ENCODE measurements around the gene POGLUT3.
A peak's percentile ranks its signal among the peaks of the same experiment; 100 is the strongest.

Gene POGLUT3

DNA sequence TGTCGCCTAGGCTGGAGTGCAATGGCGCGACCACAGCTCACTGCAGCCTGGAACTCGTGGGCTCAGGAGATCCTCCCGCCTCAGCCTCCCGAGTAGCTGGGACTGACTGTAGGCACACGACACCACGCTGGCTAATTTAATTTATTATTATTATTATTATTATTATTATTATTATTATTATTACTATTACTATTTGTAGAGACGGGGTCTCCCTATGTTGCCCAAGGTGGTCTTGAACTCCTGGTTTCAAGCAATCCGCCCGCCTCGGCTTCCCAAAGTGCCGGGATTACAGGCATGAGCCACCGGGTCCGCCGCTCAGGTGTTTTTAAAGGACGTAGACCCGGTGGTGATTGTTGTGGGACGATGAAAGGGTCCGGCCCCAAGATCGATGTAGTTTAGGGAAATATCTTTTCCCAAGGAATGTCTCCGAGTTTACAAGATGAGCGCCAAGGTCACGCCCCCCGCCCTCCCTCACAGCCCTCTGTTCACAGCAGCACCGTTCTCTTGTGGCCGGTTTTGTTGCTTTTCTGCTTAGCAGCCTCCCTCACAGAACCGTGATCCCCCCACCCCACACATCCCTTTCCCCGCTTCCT, 728 bp upstream of the POGLUT3 start:
- no peak for DNase-seq

DNA sequence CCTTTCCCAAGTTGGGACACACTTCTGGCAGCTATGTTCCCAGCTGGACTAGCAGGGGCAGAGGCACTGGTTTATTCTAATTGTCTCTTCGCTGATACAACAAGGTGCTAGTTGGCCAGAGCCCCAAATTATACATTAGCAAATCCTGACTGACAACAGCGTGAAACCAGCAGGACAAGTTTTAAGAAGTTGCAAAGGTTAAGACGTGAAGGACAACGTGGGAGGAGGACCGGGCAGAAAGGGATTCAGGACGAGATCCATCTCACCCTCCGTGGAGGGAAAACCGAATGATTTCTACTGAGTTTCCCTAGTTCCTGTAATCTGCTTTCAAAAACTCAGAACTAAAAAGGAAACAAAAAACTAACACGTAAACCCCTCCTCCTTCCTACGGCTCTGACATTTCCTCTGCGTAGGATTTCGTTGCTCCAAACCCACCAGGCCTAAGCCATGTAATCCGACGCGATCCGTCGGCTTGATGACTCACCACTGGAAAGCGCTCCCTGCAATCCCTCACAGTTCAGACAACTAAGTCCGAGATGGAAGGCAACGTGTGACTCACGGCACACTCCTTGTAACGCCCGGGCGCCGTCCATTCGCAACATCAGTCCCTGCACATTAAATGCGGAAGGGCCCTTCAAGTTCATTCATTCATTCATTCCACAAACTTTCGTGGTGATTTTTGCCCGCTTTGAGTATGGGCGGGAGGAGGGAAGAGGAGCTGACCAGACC, 703 bp downstream of the POGLUT3 start:
- DNase-seq, result peak; percentile 96 to 100 (median 99)

DNA sequence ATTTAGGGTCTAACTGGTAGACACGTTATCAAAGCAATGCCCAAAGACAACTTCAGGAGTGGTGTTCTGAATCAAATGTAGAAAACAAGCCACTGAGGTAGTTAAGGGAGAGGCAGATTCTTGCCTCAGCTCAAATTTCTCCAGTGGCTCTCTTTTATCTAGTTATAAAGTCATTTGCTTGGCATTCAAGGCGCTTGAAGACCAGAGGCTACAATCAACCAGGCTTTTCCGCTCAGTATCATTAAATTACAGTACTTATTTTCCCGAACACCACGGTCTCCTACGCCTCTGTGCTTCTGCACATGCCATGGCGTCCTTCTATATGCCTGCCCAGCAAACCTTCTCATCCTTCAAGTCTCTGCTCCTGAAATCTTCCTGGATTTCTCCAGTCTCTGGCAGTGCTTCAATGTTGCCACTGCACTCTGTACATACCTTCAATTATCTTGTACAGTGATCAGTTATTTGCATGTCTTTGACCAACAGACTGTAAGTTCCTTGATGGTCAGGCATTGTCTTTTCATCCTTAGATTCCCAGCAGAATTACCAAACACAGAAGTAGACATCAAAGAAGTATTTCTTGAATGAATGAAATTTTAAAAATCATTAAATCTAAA, 1.4 kb downstream of the POGLUT3 start:
- DNase-seq, result peak in 2 of 3 donors; percentile 11 to 26

DNA sequence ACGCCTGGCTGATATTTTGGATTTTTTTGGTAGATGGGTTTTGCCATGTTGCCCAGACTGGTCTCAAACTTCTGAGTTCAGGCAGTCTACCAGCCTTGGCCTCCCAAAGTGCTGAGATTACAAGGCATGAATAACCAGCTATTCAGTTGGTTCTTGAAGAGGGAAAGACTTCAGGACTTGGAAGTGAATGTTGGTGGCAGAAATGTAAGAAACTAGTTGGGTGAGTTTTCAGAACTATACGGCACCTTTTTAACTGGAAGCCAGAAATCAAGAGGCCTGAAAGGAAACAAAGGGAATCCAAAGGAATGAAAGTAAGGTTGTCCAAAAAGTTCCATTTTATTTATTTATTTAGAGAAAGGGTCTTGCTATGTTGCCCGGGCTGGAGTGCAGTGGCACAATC, 2.9 kb downstream of the POGLUT3 start:
- DNase-seq, result no peak

DNA sequence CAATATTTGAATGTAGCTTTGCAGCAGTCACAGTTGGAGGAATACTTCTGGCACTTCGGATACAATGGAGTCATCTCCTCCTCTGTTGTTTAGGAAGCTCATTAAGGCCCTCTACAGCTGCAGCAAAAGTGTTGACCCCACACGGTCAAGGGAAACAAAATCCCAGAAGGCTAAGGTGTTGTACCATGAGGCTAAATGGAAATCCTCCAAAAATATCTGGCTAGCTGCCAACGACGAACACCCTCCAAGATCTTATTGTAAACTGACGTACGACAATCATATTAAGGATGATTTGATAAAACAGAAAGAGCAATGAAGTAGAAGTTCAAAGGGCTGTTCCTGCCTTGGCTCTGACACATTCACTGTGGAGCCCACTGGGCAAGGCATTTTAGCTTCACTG, 4.0 kb downstream of the POGLUT3 start:
- DNase-seq, result no peak

DNA sequence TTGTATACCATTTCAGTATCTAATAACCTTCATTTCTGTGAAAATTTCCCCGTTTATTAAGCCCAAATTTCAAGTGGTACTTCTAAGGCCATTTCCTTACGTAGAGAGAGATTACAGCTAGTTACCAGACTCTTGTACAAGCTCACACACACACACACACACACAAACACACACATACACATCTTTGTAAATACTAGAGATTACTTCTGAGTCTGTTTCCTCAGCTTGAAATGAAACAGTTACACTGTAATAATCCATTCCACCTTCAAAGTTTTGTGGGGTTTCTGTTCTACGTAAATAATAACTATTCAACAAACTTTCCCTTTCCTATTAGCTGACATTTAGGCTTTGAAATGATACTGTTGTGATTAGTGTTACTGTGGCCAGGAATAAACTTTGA, 6.2 kb downstream of the POGLUT3 start:
- DNase-seq, result no peak

DNA sequence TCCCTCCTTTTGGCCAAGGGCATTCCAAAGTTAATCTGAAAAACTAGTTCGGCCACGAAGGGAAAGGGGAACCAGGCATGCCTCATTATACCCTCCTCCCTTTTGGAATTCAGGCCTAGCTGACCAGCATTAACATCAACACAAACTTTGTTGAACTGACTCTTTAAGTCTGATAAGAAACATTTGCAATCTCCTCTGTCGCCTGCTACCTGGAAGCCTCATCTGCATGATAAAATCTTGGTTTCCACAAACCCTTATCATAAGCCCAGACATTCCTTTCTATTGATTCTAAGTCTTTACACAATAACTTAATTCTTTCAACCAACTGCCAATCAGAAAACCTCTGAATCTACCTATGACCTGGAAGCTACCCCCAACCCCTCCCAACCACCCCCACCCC, 11.4 kb downstream of the POGLUT3 start:
- DNase-seq, result no peak

DNA sequence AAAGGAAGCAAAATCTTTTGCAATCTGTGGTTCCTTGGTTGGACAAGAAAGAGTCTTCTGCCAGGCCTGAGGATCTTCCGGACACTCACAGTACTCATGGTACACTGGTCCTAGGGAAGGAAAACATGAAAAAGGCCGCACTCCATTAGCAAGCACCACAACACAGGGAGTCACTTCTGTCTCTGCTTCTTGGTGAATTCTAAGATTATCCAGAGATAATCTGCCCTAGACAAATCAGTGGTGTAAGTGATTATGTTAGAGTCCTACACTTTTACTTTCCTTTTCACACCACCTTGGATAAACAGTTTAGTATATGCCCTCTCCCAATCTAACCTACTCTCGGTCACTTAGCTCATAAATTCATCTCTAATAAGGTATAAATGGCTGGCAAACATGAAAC, 11.9 kb downstream of the POGLUT3 start:
- DNase-seq, result no peak

DNA sequence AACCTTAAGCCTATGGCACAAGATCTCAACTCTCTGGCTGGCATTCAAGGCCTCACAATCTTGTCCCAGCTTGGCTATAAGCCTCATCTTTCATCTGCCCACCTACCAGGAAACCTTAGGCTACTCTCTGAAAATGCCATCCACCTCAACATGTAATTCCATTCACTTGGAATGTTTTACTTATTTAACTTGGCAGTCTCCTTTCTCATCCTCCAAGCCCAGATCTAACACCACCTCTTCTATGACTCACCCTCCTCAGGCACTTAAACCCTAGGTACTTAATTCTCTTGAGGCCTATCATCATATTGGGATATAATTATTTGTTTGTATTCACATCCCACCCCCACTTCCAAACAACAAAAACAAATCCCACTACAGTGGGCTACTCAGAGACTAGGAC, 15.0 kb downstream of the POGLUT3 start:
- DNase-seq, result no peak

DNA sequence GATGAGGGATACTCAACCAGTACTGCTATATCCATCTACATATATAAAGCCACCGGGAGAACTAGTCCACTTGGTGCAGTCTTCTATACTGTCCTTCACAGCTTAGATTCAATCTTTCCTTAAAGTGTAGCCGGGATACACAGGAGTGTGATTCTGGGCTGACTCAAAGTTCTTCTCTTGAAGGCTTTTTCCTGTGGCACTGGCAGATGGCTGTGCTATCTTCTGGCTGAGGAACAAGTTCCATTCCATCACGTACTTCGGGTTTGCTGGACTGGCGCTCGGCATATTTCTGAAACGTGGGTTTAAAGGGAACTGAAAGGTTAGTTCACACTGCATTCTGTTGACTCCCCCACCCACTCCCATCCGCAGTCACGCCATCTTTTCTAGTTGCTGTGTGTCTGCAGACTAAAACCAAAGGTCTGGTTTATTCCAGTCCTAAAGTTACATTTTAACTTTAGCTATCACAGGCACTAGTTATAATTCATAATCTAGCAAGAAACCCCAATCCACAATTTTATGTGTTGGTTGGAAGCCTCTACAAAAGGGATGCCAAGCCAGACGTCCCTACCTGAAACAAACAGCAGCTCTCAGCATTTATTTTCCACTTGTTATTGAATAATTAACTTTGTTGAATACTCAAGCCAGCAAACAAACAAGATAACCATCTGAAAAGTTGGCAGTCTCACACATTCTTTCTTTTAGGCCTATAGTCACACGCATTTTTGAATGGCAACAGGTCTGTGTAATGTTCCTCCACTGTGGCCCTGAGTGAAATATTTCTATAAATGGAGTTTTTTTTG, 23.3 kb downstream of the POGLUT3 start:
- DNase-seq, result no peak

DNA sequence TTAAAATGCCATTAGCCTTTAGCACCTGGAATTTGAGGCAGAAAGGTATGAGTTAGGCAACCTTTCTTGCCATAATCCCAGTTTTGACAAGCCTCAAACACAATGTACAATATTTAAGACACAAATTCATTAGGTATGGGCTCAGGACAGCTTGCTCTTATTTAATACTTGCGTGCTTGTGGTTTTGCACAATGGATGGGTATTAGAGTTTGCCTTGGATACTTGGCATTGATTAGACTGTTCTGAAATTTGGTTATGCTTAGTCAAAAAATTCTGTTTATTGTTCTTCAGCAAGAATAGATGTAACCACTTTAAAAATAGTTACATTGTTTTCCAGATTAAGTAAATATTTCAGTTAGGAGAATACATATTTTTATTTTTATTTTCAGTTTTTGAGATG, 25.5 kb downstream of the POGLUT3 start:
- DNase-seq, result no peak

DNA sequence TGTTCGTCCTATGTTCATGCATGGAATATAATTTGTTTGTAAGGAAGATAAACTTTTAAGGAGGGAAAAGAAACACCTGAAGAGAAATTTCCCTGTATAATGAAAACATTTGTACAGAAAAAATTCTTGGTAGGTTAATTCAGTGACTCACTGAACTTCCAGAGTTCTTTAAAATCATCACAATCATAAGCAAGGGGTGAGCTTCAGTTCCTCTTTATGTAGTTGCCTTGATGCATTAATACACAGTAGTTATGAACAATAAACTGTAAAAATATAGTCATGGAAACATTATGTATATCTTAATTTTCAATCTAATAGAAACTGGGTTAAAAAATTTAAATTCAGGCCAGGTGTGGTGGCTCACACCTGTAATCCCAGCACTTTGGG, 29.7 kb downstream of the POGLUT3 start:
- DNase-seq, result peak; percentile 13 to 63 (median 55)

DNA sequence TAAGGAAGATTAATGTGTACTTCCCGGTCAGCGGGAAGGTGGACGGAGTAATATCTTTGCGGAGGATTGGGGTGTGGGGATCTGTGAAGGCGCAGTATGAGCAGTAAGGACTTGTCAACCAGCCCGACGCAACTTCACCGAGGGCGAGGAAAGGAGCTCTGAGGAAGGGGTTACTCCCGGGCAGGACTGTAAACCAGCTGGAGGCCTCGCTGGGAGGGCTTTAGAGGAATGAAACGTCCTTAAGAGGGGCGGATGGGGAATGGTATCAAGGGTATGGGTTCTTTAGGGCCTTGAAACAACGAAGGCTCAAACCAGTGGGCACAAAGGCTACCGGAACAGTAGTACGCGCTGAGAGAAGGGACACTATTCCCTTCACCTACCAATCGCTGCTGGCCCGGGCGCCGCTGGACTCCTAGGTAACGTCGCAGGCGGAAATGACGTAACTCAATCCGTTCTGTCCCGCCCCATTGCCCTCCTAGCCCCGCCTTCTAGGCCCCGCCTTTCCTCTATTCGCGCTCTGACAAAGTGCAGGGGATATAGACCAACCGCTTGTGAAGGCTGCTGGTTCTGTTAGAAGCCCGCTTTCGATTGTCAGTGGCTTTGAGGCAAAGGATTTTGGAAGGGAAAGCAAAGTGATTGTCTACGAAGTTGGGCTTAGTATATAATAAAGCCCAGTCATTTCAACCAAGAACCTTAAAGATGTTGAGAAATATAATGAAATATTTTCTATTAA, 30.9 kb downstream of the POGLUT3 start, which contains the start of gene C11orf65:
C11orf65 (minus strand) TSS at position 439 of the 733 bp plus-strand sequence. CDS start 5,970 bp downstream, outside the sequence.
- DNase-seq, result peak; percentile 97 to 98 (median 98)

DNA sequence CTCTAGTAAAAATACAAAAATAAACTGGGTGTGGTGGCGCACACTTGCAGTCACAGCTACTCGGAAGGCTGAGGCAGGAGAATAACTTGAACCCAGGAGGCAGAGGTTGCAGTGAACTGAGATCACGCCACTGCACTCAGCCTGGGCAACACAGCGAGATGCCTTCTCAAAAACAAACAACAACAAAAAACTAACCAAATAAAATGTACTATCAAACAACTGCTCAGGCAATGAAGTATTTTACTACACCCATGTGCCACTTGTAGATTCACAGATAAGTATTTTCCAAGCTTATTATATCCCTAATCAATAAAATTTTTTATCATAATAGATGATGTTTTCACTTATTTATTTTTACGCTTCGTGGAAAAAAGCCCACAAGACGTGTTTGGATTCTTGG, 31.8 kb downstream of the POGLUT3 start:
- DNase-seq, result no peak

DNA sequence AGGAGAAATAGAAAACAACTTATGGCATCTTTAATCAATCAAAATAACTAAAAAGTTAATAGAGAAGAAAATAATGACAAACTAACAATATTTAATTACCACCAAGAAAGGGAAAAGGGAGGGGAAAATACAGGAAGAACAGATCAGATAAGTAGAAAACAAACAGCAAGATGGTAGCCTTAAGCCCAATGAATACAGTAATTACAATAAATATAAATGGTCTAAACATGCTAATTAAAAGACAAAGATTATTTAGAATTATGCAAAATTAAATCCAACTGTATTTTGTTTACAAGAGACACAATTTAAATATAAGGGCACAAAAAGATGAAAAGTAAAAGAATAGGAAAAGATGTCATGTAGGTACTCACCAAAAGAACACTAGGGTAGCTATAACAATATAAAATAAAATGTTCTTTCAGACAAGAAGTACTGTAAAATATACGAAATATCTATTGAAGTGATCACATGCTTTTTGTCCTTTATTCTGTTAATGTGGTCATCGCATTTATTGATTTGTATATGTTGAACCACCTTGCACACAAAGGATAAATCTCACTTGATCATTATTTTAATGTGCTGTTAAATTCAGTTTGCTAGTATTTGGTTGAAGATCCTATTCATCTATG, 44.9 kb downstream of the POGLUT3 start:
- no peak for DNase-seq
